HG02623 (cell line): ENCODE measurements around the gene PTPRS.
A peak's percentile ranks its signal among the peaks of the same experiment; 100 is the strongest.
"Not testable (repeated sequence)": the region's sequence is repeated elsewhere in the genome, so short reads cannot be mapped to it uniquely, and the experiment has no call there.

Experiments used
- ATAC-seq: cut with Tn5 transposase; IDR thresholded peaks from one replicate; pipeline ENCODE4 v1.9.1; 2021; ENCODE audit warnings: moderate library complexity; ENCODE audit not compliant: unreplicated experiment

PTPRS gene

GRCh38 chr19:5334366-5334739 lies 6.3 kb downstream of the PTPRS start:
- no peak for ATAC-seq

GRCh38 chr19:5333581-5334365 lies 6.8 kb downstream of the PTPRS start:
- ATAC-seq: no peak

- ATAC-seq: no peak
Measured at GRCh38 chr19:5332501-5332900, 8.1 kb downstream of the PTPRS start.

- no peak for ATAC-seq
Measured at GRCh38 chr19:5331790-5332189, 8.8 kb downstream of the PTPRS start.

DNA sequence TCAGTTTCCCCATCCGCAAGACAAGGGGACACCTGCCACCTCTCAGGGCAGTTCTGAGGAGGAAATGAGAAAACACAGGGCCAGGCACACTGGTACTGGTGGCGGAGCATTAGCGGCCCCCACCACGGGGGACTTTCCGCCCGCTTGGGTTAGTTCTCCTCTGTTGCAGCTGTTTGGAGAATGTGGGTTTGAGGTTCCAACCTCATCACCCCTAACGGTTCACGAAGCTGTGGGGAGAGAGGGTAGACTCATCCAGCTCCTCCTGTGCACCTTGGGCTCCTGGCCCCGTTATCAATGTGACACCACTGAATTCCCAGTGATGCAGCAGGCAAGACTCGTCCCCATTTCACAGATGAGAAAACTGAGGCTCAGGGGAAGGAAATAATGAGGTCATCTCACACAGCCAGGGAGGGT lies 10.3 kb downstream of the PTPRS start:
- no peak for ATAC-seq

DNA sequence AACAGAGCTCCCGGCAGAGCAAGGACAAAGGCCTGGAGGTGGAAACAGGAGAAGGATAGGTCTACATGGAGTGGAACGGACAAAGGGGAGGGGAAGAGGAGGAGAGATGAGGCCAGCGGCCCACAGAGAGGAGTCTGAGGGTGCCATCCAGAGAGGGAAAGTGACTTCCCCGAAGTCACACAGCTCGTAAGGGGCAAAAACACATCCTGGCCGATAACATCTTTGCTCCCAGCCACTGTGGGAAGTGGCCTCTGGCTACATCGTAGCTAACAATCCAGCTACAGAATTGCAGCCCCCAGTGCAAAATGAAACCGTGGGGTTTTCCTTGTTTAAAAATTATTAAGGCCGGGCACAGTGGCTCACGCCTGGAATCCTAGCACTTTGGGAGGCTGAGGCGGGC lies 11.5 kb downstream of the PTPRS start:
- no peak for ATAC-seq

GRCh38 chr19:5328407-5328806 lies 12.2 kb downstream of the PTPRS start:
- ATAC-seq: not testable (repeated sequence)

GRCh38 chr19:5326986-5327623 lies 13.5 kb downstream of the PTPRS start:
- no peak for ATAC-seq

DNA sequence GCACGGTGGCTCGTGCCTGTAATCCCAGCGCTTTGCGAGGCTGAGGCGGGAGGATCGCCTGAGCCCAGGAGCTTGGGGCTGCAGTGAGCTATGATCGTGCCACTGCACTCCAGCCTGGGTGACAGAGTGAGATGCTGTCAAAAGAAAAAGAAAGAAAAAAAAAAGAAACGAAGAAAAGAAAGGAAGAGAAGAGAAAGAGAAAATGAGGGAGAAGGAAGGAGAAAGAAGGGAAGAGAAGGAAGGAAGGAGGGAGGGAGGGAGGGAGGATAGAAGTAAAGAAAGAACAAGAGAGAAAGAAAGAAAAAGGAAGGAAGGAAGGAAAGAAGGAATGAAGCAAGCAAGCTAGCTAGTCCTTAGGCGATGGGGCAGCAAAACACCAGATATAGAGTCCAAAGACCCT lies 14.1 kb downstream of the PTPRS start:
- no peak for ATAC-seq

DNA sequence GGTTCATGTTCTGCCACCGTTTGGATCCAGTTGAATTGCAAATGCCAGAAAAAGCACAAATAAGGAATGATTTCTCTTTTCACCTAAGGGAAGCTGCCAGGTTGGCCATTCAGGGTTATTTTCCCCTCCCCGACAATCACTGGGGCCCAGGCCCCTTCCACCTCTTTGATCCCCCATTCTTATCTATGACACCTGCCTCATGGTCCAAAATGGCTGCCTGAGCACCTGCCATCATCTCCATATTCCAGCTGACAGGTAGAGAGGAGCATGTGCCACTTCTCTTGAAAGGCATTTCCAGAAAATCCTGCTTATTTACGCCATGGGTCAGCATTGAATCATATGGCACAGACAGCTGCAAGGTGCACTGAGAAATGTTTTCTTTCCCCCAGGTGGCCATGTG lies 15.7 kb downstream of the PTPRS start:
- ATAC-seq: no peak

- no peak for ATAC-seq
Measured at GRCh38 chr19:5323475-5323811, 17.2 kb downstream of the PTPRS start.

- peak; percentile 48 for ATAC-seq
Measured at GRCh38 chr19:5321851-5322681, 18.5 kb downstream of the PTPRS start.

GRCh38 chr19:5321066-5321642 lies 19.5 kb downstream of the PTPRS start:
- ATAC-seq: no peak

DNA sequence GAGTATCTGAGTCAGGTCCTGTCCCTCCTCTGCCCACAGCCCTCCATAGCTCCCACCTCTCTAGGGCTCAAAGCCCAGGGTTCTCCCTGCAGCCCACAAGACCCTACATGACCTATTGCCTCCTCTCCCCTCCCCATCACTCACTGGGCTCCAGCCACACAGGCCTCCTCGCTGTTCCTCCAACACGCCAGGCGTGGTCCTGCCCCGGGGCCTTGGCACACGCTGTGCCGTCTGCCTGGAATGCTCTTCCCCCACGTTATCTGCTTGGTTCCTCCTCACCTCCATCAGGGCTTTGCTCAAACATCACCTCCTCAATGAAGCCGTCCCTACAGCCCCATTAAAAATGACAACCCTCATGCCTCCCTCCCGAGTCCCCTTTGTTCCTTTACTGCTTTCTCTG lies 21.1 kb downstream of the PTPRS start:
- no peak for ATAC-seq

- no peak for ATAC-seq
Measured at GRCh38 chr19:5318306-5318705, 22.3 kb downstream of the PTPRS start.

DNA sequence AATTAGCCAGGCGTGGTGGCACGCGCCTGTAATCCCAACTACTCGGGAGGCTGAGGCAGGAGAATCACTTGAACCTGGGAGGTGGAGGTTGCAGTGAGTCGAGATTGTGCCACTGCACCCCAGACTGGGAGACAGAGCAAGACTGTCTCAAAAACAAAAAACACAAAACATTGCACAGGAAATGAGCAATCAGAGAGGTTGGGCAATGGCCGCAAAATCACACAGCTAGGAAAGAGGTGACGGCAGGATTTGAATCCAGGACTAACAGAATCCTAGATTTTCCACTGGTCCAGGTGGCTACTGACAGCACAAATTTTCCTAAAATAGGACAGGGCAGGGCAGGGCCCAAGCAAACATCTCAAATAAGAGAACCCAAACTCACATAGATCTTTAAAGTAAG lies 23.3 kb downstream of the PTPRS start:
- ATAC-seq: no peak

GRCh38 chr19:5316138-5316537 lies 24.5 kb downstream of the PTPRS start:
- no peak for ATAC-seq

GRCh38 chr19:5314907-5315298 lies 25.7 kb downstream of the PTPRS start:
- no peak for ATAC-seq

DNA sequence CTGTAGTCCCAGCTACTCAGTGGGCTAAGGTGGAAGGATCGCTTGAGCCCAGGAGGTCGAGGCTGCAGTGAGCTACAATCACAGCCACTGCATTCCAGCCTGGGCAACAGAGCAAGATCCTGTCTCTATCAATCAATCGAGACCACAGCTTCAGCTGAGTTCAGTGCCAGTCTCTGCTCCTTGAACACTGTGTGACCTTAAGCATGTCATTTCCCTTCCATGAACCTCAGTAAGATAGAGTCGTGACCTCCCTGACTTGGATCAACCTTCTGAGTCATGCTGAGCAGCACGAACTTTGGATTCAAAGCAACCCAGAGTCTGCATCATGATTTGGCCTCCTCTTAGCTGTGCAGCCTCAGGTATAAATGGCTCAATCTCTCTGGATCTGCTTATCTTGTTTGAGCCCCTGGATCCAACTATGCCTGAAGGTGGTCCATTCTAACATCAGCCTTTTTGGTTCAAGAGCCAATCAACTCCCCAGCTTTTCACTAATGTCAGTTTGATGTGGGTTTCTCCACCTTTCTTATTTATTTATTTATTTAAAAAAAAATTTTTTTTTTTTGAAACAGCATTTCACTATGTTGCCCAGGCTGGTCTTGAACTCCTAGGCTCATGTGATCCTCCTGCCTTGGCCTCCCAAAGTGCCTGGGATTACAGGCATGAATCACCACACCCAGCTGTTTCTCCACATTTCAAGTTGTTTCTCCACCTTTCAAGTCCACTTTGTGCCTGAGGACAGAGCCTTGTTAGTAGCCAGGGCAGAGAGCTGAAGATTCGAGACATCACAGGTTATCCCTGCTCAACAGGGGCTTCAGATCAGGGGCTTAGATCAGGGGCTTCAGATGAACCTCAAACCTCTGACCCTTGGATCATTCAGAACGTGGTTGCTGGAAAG lies 26.4 kb downstream of the PTPRS start:
- no peak for ATAC-seq

DNA sequence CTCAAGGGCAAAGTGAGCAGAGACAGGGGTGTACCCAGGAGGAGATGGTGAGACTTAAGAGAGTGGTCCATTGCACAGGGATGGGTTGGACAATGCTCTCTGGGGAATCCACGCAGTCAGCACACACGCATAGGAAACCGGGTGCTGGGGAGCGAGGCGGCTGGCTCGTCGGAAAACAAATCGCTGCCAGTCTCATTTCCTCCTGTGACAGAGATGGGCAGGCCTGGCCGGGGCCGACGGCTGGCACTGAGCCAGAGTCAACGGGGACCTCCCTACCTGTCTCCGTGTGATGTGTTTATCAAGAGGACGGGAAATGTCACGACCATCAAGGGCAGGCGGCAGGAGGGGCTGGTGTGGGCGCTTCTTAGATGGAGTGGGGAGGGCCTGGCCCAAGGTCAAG lies 27.3 kb downstream of the PTPRS start:
- no peak for ATAC-seq

DNA sequence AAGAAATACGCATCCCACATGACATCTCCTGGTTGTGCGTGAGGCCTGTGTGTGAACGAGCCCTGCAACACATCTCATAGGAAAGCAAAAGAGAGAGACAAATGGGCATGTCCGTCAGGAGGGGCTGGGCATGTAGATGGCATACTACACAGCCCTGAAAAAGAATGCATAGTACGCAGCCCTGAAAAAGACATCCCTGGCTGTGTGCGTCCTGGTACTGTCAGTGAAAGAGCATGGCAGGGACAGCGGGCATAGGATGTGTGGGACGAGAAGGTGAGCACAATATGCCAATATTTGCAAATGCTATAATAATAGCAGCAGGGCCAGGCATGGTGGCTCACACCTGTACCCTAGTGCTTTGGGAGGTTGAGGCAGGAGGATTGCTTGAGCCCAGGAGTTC lies 28.6 kb downstream of the PTPRS start:
- ATAC-seq: no peak
